PFSK-1 (cell line): ENCODE data around the gene IFIT3.

Source experiments
- FOXP2 ChIP-seq: optimal IDR thresholded peaks from 2 replicates; pipeline ENCODE3; 2011; ENCODE audit warnings: borderline replicate concordance, control low read depth, inconsistent platforms; ENCODE audit not compliant: insufficient read depth; ENCODE audit errors: extremely low read length, extremely low read depth
- POLR2AphosphoS5 ChIP-seq: IDR thresholded peaks from 2 replicates; pipeline ENCODE4 v1.6.1; 2012; ENCODE audit warnings: low read depth, mild to moderate bottlenecking, control low read depth, low read length, moderate library complexity
- SIN3A ChIP-seq: IDR thresholded peaks from 2 replicates; pipeline ENCODE4 v1.6.1; 2012; ENCODE audit warnings: mild to moderate bottlenecking, low read length, moderate library complexity, borderline replicate concordance; ENCODE audit not compliant: insufficient read depth
- TAF1 ChIP-seq: IDR thresholded peaks from 2 replicates; pipeline ENCODE4 v1.6.1; 2012; ENCODE audit warnings: low read length, control low read depth, borderline replicate concordance; ENCODE audit not compliant: insufficient read depth
- TF ChIP-seq, protein P1 (sequence below), 2 experiments: IDR thresholded peaks; 2 replicates each; pipeline versions ENCODE4 v1.6.1 to v1.8.0; 2011 to 2012; ENCODE audit warnings: low read depth in 2 of 2, low read length in 2 of 2, control low read depth in 1 of 2, inconsistent platforms in 1 of 2, mild to moderate bottlenecking in 1 of 2, moderate library complexity in 1 of 2; ENCODE audit not compliant: insufficient read depth in 1 of 2

DNA sequence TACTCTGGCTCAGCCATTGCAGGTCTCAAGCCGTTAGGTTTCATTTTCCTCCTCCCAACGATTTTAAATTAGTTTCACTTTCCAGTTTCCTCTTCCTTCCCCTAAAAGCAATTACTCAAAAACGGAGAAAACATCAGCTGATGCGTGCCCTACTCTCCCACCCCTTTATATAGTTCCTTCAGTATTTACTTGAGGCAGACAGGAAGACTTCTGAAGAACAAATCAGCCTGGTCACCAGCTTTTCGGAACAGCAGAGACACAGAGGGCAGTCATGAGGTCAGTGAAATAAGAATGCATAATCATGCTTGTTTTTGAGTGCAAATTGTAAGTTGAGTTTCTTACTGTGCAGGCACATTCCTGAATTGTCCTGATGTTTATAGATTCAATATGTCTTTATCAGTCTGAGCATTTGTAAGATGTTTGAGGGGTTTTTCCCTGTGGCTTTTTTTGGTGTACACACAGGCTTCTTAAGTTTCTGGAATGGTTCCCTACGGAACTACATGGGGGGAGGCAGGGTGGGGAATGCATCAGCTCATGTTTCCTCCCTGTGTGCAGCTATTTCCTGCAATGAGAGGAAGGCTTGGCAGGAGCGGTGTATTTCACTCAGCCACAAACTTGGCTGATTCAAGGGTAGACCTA is at the start of gene IFIT3:
- TF ChIP-seq TAF1 (no peak), POLR2AphosphoS5 (no peak), SIN3A (peak; percentile 32; the same call in 1 of the 2 replicates), FOXP2 (no peak)
- TF ChIP-seq, protein P1, sequence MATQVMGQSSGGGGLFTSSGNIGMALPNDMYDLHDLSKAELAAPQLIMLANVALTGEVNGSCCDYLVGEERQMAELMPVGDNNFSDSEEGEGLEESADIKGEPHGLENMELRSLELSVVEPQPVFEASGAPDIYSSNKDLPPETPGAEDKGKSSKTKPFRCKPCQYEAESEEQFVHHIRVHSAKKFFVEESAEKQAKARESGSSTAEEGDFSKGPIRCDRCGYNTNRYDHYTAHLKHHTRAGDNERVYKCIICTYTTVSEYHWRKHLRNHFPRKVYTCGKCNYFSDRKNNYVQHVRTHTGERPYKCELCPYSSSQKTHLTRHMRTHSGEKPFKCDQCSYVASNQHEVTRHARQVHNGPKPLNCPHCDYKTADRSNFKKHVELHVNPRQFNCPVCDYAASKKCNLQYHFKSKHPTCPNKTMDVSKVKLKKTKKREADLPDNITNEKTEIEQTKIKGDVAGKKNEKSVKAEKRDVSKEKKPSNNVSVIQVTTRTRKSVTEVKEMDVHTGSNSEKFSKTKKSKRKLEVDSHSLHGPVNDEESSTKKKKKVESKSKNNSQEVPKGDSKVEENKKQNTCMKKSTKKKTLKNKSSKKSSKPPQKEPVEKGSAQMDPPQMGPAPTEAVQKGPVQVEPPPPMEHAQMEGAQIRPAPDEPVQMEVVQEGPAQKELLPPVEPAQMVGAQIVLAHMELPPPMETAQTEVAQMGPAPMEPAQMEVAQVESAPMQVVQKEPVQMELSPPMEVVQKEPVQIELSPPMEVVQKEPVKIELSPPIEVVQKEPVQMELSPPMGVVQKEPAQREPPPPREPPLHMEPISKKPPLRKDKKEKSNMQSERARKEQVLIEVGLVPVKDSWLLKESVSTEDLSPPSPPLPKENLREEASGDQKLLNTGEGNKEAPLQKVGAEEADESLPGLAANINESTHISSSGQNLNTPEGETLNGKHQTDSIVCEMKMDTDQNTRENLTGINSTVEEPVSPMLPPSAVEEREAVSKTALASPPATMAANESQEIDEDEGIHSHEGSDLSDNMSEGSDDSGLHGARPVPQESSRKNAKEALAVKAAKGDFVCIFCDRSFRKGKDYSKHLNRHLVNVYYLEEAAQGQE (IDR thresholded peaks at IDR 0.05; ENCODE audit: insufficient read depth in 1 of 2, low read depth in 2 of 2, low read length in 2 of 2) = no peak
